ENCODE measurements around the gene PRUNE2. TPM values are rescaled to one million over a fixed set of nuclear protein-coding genes. Genes with fewer than 3 reads are reported as not detected.

Gene PRUNE2
- total RNA-seq, 2 donors from 2014 or later = 12.1 to 90.0 TPM

DNA sequence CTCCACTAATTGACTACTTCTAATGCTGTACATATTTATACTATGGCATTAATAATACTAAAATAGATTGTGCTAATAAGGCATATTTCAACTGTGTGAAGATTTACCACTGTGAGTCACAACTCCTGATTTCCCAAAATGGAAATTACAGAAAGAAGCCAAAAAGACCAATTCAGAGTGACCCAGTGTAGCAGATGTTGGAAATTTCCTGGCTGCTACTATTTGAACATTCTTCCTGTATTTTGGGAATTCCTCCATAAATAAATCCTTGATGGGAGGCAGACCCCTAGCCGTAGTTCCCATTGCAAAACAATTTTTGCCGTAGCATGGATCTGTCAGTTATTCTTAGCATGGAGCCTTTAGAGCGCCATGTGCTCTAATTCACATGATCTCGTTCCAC, 11.4 kb upstream of the PRUNE2 start:
- Histone ChIP-seq H3K27ac (no peak overlapping the region), H3K36me3 (no peaks in the 10 kb centered on the region), H3K4me1 (no peaks in the 10 kb centered on the region), H3K9ac (ENCODE audit: low read depth in 2 of 2, low read length in 2 of 2) (no peak overlapping the region), H3K27me3 (no peaks in the 10 kb centered on the region), H3K9me3 (no peaks in the 10 kb centered on the region), H3K4me3 (no peak overlapping the region)
- no peak for DNase-seq
- intact Hi-C loops (cut with DNase I) = no loop called here
- TF ChIP-seq, protein P1, sequence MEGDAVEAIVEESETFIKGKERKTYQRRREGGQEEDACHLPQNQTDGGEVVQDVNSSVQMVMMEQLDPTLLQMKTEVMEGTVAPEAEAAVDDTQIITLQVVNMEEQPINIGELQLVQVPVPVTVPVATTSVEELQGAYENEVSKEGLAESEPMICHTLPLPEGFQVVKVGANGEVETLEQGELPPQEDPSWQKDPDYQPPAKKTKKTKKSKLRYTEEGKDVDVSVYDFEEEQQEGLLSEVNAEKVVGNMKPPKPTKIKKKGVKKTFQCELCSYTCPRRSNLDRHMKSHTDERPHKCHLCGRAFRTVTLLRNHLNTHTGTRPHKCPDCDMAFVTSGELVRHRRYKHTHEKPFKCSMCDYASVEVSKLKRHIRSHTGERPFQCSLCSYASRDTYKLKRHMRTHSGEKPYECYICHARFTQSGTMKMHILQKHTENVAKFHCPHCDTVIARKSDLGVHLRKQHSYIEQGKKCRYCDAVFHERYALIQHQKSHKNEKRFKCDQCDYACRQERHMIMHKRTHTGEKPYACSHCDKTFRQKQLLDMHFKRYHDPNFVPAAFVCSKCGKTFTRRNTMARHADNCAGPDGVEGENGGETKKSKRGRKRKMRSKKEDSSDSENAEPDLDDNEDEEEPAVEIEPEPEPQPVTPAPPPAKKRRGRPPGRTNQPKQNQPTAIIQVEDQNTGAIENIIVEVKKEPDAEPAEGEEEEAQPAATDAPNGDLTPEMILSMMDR (IDR thresholded peaks at IDR 0.05) = no peak

DNA sequence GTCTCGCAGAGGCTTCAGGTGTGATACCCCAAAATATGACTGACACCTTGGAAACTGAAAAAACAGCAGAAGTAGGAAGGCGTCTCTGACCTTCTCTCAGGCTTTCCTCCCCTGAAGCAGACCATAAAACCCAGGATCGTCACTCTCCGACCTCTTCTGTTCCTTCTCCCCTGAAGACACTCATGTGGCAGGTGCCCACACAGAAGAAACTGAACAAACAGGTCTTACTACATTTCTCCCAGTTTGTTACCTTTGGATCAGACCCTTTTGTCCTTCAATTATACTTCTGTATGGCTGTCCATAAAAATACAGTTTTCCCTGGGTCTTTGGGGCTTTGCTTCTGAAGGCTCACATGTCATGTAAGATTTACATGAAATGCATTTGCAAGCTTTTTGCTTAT, 10.3 kb upstream of the PRUNE2 start:
- Histone ChIP-seq H3K9me3 (no peaks in the 10 kb centered on the region), H3K4me1 (no peaks in the 10 kb centered on the region), H3K27ac (no peak overlapping the region), H3K4me3 (no peak overlapping the region), H3K9ac (ENCODE audit: low read depth in 2 of 2, low read length in 2 of 2) (no peak overlapping the region), H3K36me3 (no peaks in the 10 kb centered on the region), H3K27me3 (no peaks in the 10 kb centered on the region)
- intact Hi-C loops (cut with DNase I) = no loop called here
- no peak for DNase-seq
- TF ChIP-seq, protein P1 (IDR thresholded peaks at IDR 0.05) = no peak

DNA sequence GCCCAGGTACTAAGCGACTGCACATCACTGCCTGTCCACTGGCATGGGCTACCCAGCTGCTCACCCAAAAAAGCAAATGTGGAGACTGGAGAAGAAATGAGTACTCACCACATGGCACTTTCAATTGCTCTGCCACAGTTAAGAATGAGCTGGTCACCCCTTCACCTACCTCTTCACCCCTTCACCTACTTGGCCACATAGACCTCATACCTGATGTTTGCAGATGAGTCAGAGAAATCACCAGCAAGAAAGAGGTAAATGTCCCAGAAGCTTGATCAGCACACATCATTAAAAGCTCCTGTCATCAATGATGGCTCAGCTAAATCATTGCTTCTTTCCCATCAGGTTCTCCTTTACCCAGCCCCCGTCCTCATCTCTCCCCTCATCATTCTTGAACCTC, 7.6 kb upstream of the PRUNE2 start:
- H3K27ac ChIP-seq = no peak overlapping the region
- no peak overlapping the region for H3K9ac ChIP-seq (ENCODE audit: low read depth in 2 of 2, low read length in 2 of 2)
- TF ChIP-seq, protein P1 (IDR thresholded peaks at IDR 0.05) = no peak
- intact Hi-C loops (cut with DNase I) = no loop called here
- H3K27me3 ChIP-seq = no peaks in the 10 kb centered on the region
- no peaks in the 10 kb centered on the region for H3K4me1 ChIP-seq
- no peaks in the 10 kb centered on the region for H3K36me3 ChIP-seq
- H3K9me3 ChIP-seq = no peaks in the 10 kb centered on the region
- DNase-seq = no peak
- H3K4me3 ChIP-seq = no peak overlapping the region

DNA sequence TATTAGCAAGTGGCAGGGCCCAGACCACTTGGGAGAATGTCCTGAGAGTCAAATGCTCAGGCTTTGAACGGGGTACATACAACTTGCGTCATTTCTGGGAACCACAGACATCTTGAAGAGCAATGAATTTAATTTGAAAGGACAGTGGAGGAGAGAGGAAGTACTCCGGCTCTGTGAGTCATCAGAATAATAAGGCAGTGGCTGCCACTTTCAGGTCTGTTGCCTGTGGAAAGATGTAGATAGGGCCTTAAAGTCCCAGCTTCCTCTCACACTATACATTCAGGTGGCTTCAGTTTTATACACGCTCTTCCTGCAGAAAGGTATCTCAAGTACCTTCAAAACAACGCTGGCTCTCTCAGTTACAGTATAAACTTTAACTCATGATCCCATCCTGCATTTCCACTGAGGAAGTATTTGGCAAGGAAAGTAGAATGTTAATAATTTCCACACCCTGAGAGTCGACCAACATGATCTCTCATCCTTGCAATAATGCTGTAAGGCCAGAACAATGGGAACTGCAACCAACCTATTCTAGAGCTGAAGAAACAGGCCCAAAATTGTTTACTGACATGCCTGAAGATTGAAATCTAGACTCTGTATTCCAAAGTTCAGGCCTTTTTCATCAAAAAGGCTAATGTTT, 6.8 kb upstream of the PRUNE2 start:
- intact Hi-C loops (cut with DNase I) = no loop called here
- H3K9me3 ChIP-seq = no peaks in the 10 kb centered on the region
- TF ChIP-seq, protein P1 (IDR thresholded peaks at IDR 0.05) = no peak
- H3K4me3 ChIP-seq = no peak overlapping the region
- H3K36me3 ChIP-seq = no peaks in the 10 kb centered on the region
- no peaks in the 10 kb centered on the region for H3K4me1 ChIP-seq
- no peaks in the 10 kb centered on the region for H3K27me3 ChIP-seq
- H3K27ac ChIP-seq = no peak overlapping the region
- DNase-seq = no peak
- no peak overlapping the region for H3K9ac ChIP-seq (ENCODE audit: low read depth in 2 of 2, low read length in 2 of 2)

DNA sequence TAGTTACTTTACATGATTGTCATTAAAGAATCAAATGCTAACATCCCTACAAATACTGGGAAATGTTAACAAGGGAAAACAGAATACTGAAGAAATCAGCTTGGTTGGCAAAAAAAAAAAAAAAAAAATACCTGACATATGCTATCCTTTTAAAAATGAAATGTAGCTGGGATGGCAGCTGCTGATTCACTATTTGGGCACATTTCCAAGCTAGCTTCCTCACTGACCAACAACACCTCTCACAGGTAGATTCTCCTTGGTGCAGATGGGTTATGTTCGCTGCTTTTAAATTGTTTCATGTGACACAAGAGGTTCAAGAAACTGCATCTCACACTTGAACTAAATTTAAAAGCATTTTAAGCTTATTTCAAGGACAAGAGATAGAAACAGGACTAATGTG, 6.1 kb upstream of the PRUNE2 start:
- intact Hi-C loops (cut with DNase I) = no loop called here
- H3K4me3 ChIP-seq = no peak overlapping the region
- no peaks in the 10 kb centered on the region for H3K4me1 ChIP-seq
- H3K27me3 ChIP-seq = no peaks in the 10 kb centered on the region
- H3K9ac ChIP-seq (ENCODE audit: low read depth in 2 of 2, low read length in 2 of 2) = no peak overlapping the region
- TF ChIP-seq, protein P1 (IDR thresholded peaks at IDR 0.05) = no peak
- H3K27ac ChIP-seq = no peak overlapping the region
- no peaks in the 10 kb centered on the region for H3K9me3 ChIP-seq
- H3K36me3 ChIP-seq = no peaks in the 10 kb centered on the region
- DNase-seq = no peak
